ENCODE measurements around the gene ENPP4.

GRCh38 chr6:46103441-46104115 is 26.2 kb upstream of the ENPP4 start:
- no peak for TF ChIP-seq POLR2A (IDR thresholded peaks at IDR 0.05)
- TF ChIP-seq CTCF (IDR thresholded peaks at IDR 0.05), result no peak
